Measurements from ENCODE around the gene ARID4A.

- TF ChIP-seq CTCF (IDR thresholded peaks at IDR 0.05) (no peak), POLR2A (IDR thresholded peaks at IDR 0.05) (no peak)
These were observed 100.1 kb downstream of the ARID4A start for GRCh38 chr14:58398495-58398894.
